Measurements from ENCODE around the gene FOXE3. TPM values are rescaled to one million over a fixed set of nuclear protein-coding genes. Genes with fewer than 3 reads are reported as not detected.

The FOXE3 gene
- total and polyA plus RNA-seq, 10 of the 15 experiments (the other 5 are each of a cell fraction or from before 2014, with no cell fraction given): 0.13 TPM; not detected in 9

DNA sequence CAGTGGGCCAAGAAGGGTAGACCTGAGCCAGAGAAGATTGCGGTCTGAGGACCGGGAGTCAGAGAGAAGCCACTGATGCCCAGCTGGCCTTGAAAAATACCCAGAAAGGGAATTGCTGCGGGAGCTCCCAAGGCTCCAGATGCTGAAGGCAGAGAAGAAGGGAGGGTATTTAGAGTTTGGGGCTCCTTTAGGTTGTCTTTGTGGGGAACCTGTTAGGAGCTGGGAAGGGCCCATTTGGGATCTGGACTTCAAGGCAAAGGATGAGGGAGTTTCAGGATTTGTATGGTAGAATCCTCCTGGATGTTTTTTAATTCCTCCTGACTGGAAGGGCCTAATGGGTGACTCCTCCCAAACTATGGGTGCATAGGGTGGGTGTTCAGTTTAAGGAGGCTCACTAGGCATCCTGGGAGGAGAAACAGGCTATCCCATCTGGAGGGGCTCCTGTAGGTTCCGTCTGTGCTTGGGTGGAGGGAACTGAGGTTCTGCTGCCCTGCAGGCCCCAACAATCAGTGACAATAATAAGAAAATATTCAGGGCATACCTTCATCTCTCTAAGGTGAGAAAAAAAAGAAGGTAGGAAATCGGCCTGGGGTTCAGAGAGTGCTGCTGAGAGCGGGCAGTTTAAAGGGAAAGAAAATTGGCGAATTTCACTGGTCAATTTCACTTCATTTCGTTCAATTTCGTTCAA lies 26.9 kb downstream of the FOXE3 start:
- peaks cover 36 to 40% of the 10 kb centered on the region in 2 experiments for H3K27me3 ChIP-seq (replicated peaks in 1 of 2; ENCODE audit: control insufficient read depth in 2 of 2, insufficient read depth in 2 of 2, low read length in 1 of 2)
- in situ Hi-C loops (cut with MboI): no loop called here
- H3K9ac ChIP-seq (ENCODE audit: control insufficient read depth, insufficient read depth, low read length): no peak overlapping the region
- ChIA-PET RAD21 (ENCODE audit: unreplicated experiment) (interaction anchor here (0.7 kb wide), 1 partner anchor 11 kb away, joined by 3 read pairs; no protein-coding TSS in a partner anchor), CTCF (no interaction called here), POLR2A (no interaction called here), SMC1A (ENCODE audit: uncharacterized antibody, unreplicated experiment) (no interaction called here)
- ATAC-seq (no peak), DNase-seq (ENCODE audit: low read depth, low spot score) (no peak), FAIRE-seq (no peak)
- WGBS (ENCODE audit: insufficient coverage, insufficient replicate concordance, low lambda C conversion rate, missing lambda C conversion rate): 31% methylated on average over 9 of the region's 9 CpGs
- no peak overlapping the region for H3K27ac ChIP-seq (ENCODE audit: control insufficient read depth, insufficient read depth)
- H3K4me3 ChIP-seq: no peak overlapping the region
- no peaks in the 10 kb centered on the region for H4K20me1 ChIP-seq (ENCODE audit: control insufficient read depth, insufficient read depth)
- H3K9me3 ChIP-seq (replicated peaks; ENCODE audit: control insufficient read depth, insufficient read depth, low read length): no peaks in the 10 kb centered on the region; the same call in 2 of the 3 replicates
- TF ChIP-seq CEBPB (IDR thresholded peaks at IDR 0.05; ENCODE audit: borderline replicate concordance in 1 of 2, low read depth in 2 of 2, low read length in 2 of 2) (no peak), STAT1 (conservative IDR thresholded peaks at IDR 0.05) (no peak), ZNF207 (IDR thresholded peaks at IDR 0.05; ENCODE audit: borderline replicate concordance) (no peak), FOS (IDR thresholded peaks at IDR 0.05; ENCODE audit: borderline replicate concordance, extremely low read depth, insufficient read length) (no peak), ZSCAN29 (IDR thresholded peaks at IDR 0.05) (no peak), NR2C2 (IDR thresholded peaks at IDR 0.05; ENCODE audit: borderline replicate concordance, control insufficient read depth, insufficient read length, low read depth) (no peak), REST (IDR thresholded peaks at IDR 0.05; ENCODE audit: low read depth, low read length) (no peak)
- H2AFZ ChIP-seq (ENCODE audit: control insufficient read depth, low read depth, low read length): no peak overlapping the region
- H3K36me3 ChIP-seq (ENCODE audit: control insufficient read depth in 2 of 2, insufficient read depth in 2 of 2, low read length in 1 of 2): no peaks in the 10 kb centered on the region
- no peaks in the 10 kb centered on the region for H3K79me2 ChIP-seq (ENCODE audit: control insufficient read depth, insufficient read depth, low read length)
- H3K4me1 ChIP-seq (ENCODE audit: control insufficient read depth, insufficient read depth, low read length): no peaks in the 10 kb centered on the region; the same call in 1 of the 2 replicates
- H3K4me2 ChIP-seq (ENCODE audit: control insufficient read depth, insufficient read depth): no peak overlapping the region
- intact Hi-C loops (cut with micrococcal nuclease; ENCODE audit: unreplicated experiment): no loop called here
- BruUV-seq (replicated peaks): no TSS peak
